ENCODE measurements around the gene DNAJC13. TPM values are rescaled to one million over a fixed set of nuclear protein-coding genes. Genes with fewer than 3 reads are reported as not detected.

Gene DNAJC13
- total RNA-seq, 1 experiment from 2014 or later, result 24.7 TPM

- Histone ChIP-seq H4K20me1 (ENCODE audit: low read length) (no peaks in the 10 kb centered on the region), H3K36me3 (ENCODE audit: low read depth, low read length) (no peaks in the 10 kb centered on the region), H3K4me3 (ENCODE audit: low read length) (no peak overlapping the region), H2AFZ (ENCODE audit: low read length) (no peak overlapping the region), H3K79me2 (ENCODE audit: low read length) (no peaks in the 10 kb centered on the region), H3F3A (ENCODE audit: low read length, unreplicated experiment) (no peaks in the 10 kb centered on the region), H3K27me3 (ENCODE audit: low read length) (no peaks in the 10 kb centered on the region), H3K9ac (ENCODE audit: low read length) (no peak overlapping the region), H3K9me2 (replicated peaks; ENCODE audit: low read length) (no peaks in the 10 kb centered on the region), H3K27ac (ENCODE audit: low read length) (no peak overlapping the region), H3K9me3 (ENCODE audit: low read length) (no peaks in the 10 kb centered on the region), H3K4me2 (ENCODE audit: low read length) (no peak overlapping the region), H3K4me1 (ENCODE audit: insufficient read depth, low read length) (no peaks in the 10 kb centered on the region)
- TF ChIP-seq EZH2phosphoT487 (IDR thresholded peaks at IDR 0.05; ENCODE audit: borderline replicate concordance, low read length), result no peak
- no peak for TF ChIP-seq CTCF (conservative IDR thresholded peaks at IDR 0.05; ENCODE audit: low read depth, low read length)
- no peak for TF ChIP-seq EZH2 (IDR thresholded peaks at IDR 0.05; ENCODE audit: low read length, unreplicated experiment)
- DNase-seq (no peak), ATAC-seq (peak; percentile 45)
- CTCF ChIA-PET, result no interaction called here
- POLR2A ChIA-PET (ENCODE audit: unreplicated experiment), result no interaction called here
- intact Hi-C loops (cut with micrococcal nuclease), result no loop called here
- BruUV-seq (replicated peaks), result no TSS peak
Observed at GRCh38 chr3:132378846-132379245, 38.5 kb upstream of the DNAJC13 start.

GRCh38 chr3:132380920-132381319 lies 36.4 kb upstream of the DNAJC13 start:
- Histone ChIP-seq H3K4me3 (ENCODE audit: low read length) (no peak overlapping the region), H3K9ac (ENCODE audit: low read length) (no peak overlapping the region), H3K36me3 (ENCODE audit: low read depth, low read length) (no peaks in the 10 kb centered on the region), H3K9me3 (ENCODE audit: low read length) (no peaks in the 10 kb centered on the region), H2AFZ (ENCODE audit: low read length) (no peak overlapping the region), H3K4me2 (ENCODE audit: low read length) (no peak overlapping the region), H4K20me1 (ENCODE audit: low read length) (no peaks in the 10 kb centered on the region), H3K27ac (ENCODE audit: low read length) (no peak overlapping the region), H3K27me3 (ENCODE audit: low read length) (no peaks in the 10 kb centered on the region), H3K79me2 (ENCODE audit: low read length) (no peaks in the 10 kb centered on the region), H3F3A (ENCODE audit: low read length, unreplicated experiment) (no peaks in the 10 kb centered on the region), H3K9me2 (replicated peaks; ENCODE audit: low read length) (no peaks in the 10 kb centered on the region), H3K4me1 (ENCODE audit: insufficient read depth, low read length) (no peaks in the 10 kb centered on the region)
- no peak for TF ChIP-seq CTCF (conservative IDR thresholded peaks at IDR 0.05; ENCODE audit: low read depth, low read length)
- no peak for TF ChIP-seq EZH2 (IDR thresholded peaks at IDR 0.05; ENCODE audit: low read length, unreplicated experiment)
- no peak for TF ChIP-seq EZH2phosphoT487 (IDR thresholded peaks at IDR 0.05; ENCODE audit: borderline replicate concordance, low read length)
- ATAC-seq (no peak), DNase-seq (no peak)
- intact Hi-C loops (cut with micrococcal nuclease), result no loop called here
- ChIA-PET CTCF (no interaction called here), POLR2A (ENCODE audit: unreplicated experiment) (no interaction called here)
- no TSS peak for BruUV-seq (replicated peaks)

- no peak overlapping the region for H2AFZ ChIP-seq (ENCODE audit: low read length)
- CTCF ChIA-PET, result no interaction called here
- no peak overlapping the region for H3K9ac ChIP-seq (ENCODE audit: low read length)
- no peaks in the 10 kb centered on the region for H3K36me3 ChIP-seq (ENCODE audit: low read depth, low read length)
- H3F3A ChIP-seq (ENCODE audit: low read length, unreplicated experiment), result no peaks in the 10 kb centered on the region
- POLR2A ChIA-PET (ENCODE audit: unreplicated experiment), result no interaction called here
- intact Hi-C loops (cut with micrococcal nuclease), result no loop called here
- H3K4me1 ChIP-seq (ENCODE audit: insufficient read depth, low read length), result no peaks in the 10 kb centered on the region
- no peaks in the 10 kb centered on the region for H3K9me3 ChIP-seq (ENCODE audit: low read length)
- H3K27me3 ChIP-seq (ENCODE audit: low read length), result no peaks in the 10 kb centered on the region
- BruUV-seq (replicated peaks), result no TSS peak
- H3K79me2 ChIP-seq (ENCODE audit: low read length), result no peaks in the 10 kb centered on the region
- no peak overlapping the region for H3K4me3 ChIP-seq (ENCODE audit: low read length)
- no peak overlapping the region for H3K27ac ChIP-seq (ENCODE audit: low read length)
- H3K4me2 ChIP-seq (ENCODE audit: low read length), result no peak overlapping the region
- no peaks in the 10 kb centered on the region for H3K9me2 ChIP-seq (replicated peaks; ENCODE audit: low read length)
- ATAC-seq (no peak), DNase-seq (no peak)
- H4K20me1 ChIP-seq (ENCODE audit: low read length), result no peaks in the 10 kb centered on the region
- TF ChIP-seq CTCF (conservative IDR thresholded peaks at IDR 0.05; ENCODE audit: low read depth, low read length) (no peak), EZH2 (IDR thresholded peaks at IDR 0.05; ENCODE audit: low read length, unreplicated experiment) (no peak), EZH2phosphoT487 (IDR thresholded peaks at IDR 0.05; ENCODE audit: borderline replicate concordance, low read length) (no peak)
Observed at GRCh38 chr3:132381348-132381944, 35.9 kb upstream of the DNAJC13 start.
